Endodermal cell (in vitro differentiated cells): ENCODE data around the gene ANKRD22. TPM values are rescaled to one million over a fixed set of nuclear protein-coding genes. Genes with fewer than 3 reads are reported as not detected.

Experiments
- DNase-seq: peaks from one replicate; pipeline ENCODE4 v3.0.0-alpha.2; 2017
- H3K27ac ChIP-seq: 2 replicates; pipeline ENCODE4 v1.5.1; 2013; ENCODE audit warnings: mild to moderate bottlenecking, low read depth, low read length, moderate library complexity
- H3K27me3 ChIP-seq: 2 replicates; pipeline ENCODE4 v1.6.1; 2013; ENCODE audit warnings: mild to moderate bottlenecking, low read length, moderate library complexity; ENCODE audit not compliant: insufficient read depth, control insufficient read depth, poor library complexity, severe bottlenecking
- H3K36me3 ChIP-seq: 2 replicates; pipeline ENCODE4 v1.7.0; 2013; ENCODE audit warnings: mild to moderate bottlenecking, low read length, moderate library complexity; ENCODE audit not compliant: control insufficient read depth, insufficient read depth
- H3K4me1 ChIP-seq: one replicate; pipeline ENCODE4 v1.7.0; 2013; ENCODE audit warnings: low read length; ENCODE audit not compliant: control insufficient read depth, insufficient read depth
- H3K4me3 ChIP-seq: 2 replicates; pipeline ENCODE4 v1.5.1; 2013; ENCODE audit warnings: mild to moderate bottlenecking, low read length, moderate library complexity
- H3K9ac ChIP-seq: 2 replicates; pipeline ENCODE4 v1.6.1; 2013; ENCODE audit warnings: mild to moderate bottlenecking, low read length, moderate library complexity; ENCODE audit not compliant: poor library complexity, severe bottlenecking; ENCODE audit errors: extremely low read depth
- H3K9me3 ChIP-seq: 2 replicates; pipeline ENCODE4 v1.6.1; 2013; ENCODE audit warnings: mild to moderate bottlenecking, low read length, moderate library complexity; ENCODE audit not compliant: control insufficient read depth
- H3K27ac Mint-ChIP-seq: 2 replicates; pipeline ENCODE4 v1.8.0; 2020; ENCODE audit warnings: mixed read lengths
- H3K27me3 Mint-ChIP-seq: 2 replicates; pipeline ENCODE4 v1.8.0; 2021; ENCODE audit warnings: mild to moderate bottlenecking, mixed read lengths; ENCODE audit not compliant: insufficient read depth
- H3K36me3 Mint-ChIP-seq: 2 replicates; pipeline ENCODE4 v1.8.0; 2020; ENCODE audit warnings: low read depth, mixed read lengths
- H3K4me1 Mint-ChIP-seq: 2 replicates; pipeline ENCODE4 v1.8.0; 2020; ENCODE audit warnings: mixed read lengths
- H3K4me3 Mint-ChIP-seq: 2 replicates; pipeline ENCODE4 v1.8.0; 2020; ENCODE audit warnings: mild to moderate bottlenecking, moderate library complexity, mixed read lengths
- H3K9me3 Mint-ChIP-seq: 2 replicates; pipeline ENCODE4 v1.8.0; 2020; ENCODE audit warnings: mild to moderate bottlenecking, mixed read lengths
- CTCF ChIP-seq: fragments of 200-600 bp; sonication (generic); conservative IDR thresholded peaks from 2 replicates; pipeline ENCODE4 v1.5.0; 2021; ENCODE audit warnings: antibody characterized with exemption, mild to moderate bottlenecking
- WGBS, 2 experiments: methylation state at CpG; one replicate each; pipeline versions ENCODE4 v1.1.5 to v1.1.7; 2013; ENCODE audit warnings: missing lambda C conversion rate in 2 of 2, mixed read lengths in 1 of 2; ENCODE audit not compliant: insufficient coverage in 1 of 2, insufficient read length in 1 of 2; 5-methylcytosine and 5-hydroxymethylcytosine counted together
- long read RNA-seq, 4 experiments: library from polyadenylated mRNA in 2 of 4; library from RNA in 1 of 4; library from capped mRNA in 1 of 4; stranded (forward) in 3 of 4; unstranded in 1 of 4; transcript quantifications; one replicate each; pipeline ENCODE4 v2.0.0, GENCODE V29; 2020 to 2021; ENCODE audit warnings: inconsistent platforms in 1 of 4
- polyA plus RNA-seq, 2 experiments: library from polyadenylated mRNA; stranded (reverse); fragments of 50-300 nt; gene quantifications; one replicate each; pipeline ENCODE4 v1.2.3, GENCODE V29; 2013
- total RNA-seq, 2 donors: library from RNA; stranded (reverse); fragmentation: NEBNext Ultra II Directional in 1 of 2; extraction: Animal tissue kit (Norgen Biotek cat#: 25700) in 1 of 2; gene quantifications; 2 replicates in 1 of 2; 3 replicates in 1 of 2; pipeline ENCODE4 v1.2.1, GENCODE V29; 2021

ANKRD22 gene
- total RNA-seq = not detected
- polyA plus RNA-seq (2013, experiment 1 of 2) = not detected
- not detected for polyA plus RNA-seq (2013, experiment 2 of 2)
- long read RNA-seq, experiment 1 = 0 reads
- long read RNA-seq, experiment 2 = 0 reads
- long read RNA-seq, experiment 3 = 0 reads
- long read RNA-seq, experiment 4 = 0 reads

GRCh38 chr10:88851706-88852105, at the start of gene ANKRD22:
Gene ANKRD22 (minus strand): TSS chr10:88851844. CDS start chr10:88851607, 237 bp downstream.
- no peaks in the 10 kb centered on the region for H3K9me3 ChIP-seq
- H3K4me1 ChIP-seq = no peaks in the 10 kb centered on the region
- no peak for TF ChIP-seq CTCF
- no peak within 1 kb of the TSS for H3K27ac ChIP-seq
- no peaks in the 10 kb centered on the region for H3K36me3 ChIP-seq
- H3K36me3 Mint-ChIP-seq = no peaks in the 10 kb centered on the region
- no peak within 1 kb of the TSS for H3K9ac ChIP-seq
- H3K27me3 ChIP-seq = peaks cover 25% of the 10 kb centered on the region
- peak; percentile 67 for DNase-seq
- H3K27me3 Mint-ChIP-seq = peaks cover 7% of the 10 kb centered on the region
- H3K9me3 Mint-ChIP-seq = no peaks in the 10 kb centered on the region
- H3K4me3 Mint-ChIP-seq = no peak within 1 kb of the TSS
- H3K4me3 ChIP-seq = no peak within 1 kb of the TSS
- peaks cover 8% of the 10 kb centered on the region for H3K4me1 Mint-ChIP-seq
- H3K27ac Mint-ChIP-seq = no peak within 1 kb of the TSS
- 71 to 76% methylated on average over 4 to 5 of the region's 5 CpGs for WGBS, 2 experiments

GRCh38 chr10:88899886-88900285, 48.2 kb upstream of the ANKRD22 start:
- Mint-ChIP-seq H3K4me3 (no peak overlapping the region), H3K9me3 (no peaks in the 10 kb centered on the region), H3K27ac (peak overlapping the region; percentile 45), H3K36me3 (peaks cover 4% of the 10 kb centered on the region), H3K27me3 (no peaks in the 10 kb centered on the region), H3K4me1 (peaks cover 49% of the 10 kb centered on the region)
- H3K27me3 ChIP-seq = no peaks in the 10 kb centered on the region
- no peaks in the 10 kb centered on the region for H3K9me3 ChIP-seq
- peaks cover 10% of the 10 kb centered on the region for H3K4me1 ChIP-seq
- 86 to 100% methylated on average over 2 of the region's 2 CpGs for WGBS, 2 experiments
- H3K36me3 ChIP-seq = no peaks in the 10 kb centered on the region
- H3K27ac ChIP-seq = no peak overlapping the region
- DNase-seq = no peak
- H3K9ac ChIP-seq = no peak overlapping the region
- no peak for TF ChIP-seq CTCF
- H3K4me3 ChIP-seq = no peak overlapping the region

DNA sequence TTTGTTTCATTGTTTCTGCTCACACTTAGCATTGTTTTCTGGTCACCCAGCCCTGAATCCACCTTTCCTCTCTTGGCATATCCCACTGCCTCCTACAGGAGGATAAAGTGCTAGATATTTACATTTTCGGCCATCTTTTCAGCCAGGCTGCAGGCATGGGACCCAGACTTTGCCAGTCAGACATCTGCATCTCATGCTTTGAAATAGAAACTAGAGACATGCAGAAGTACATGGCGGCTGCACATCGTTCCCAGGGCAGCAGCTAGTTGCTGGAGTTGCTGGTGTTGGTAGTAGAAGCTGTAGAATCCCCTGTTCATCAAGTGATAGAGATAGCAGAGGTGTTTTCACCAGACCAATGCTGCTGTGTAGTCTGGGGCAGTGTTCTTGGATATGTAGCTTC, 47.1 kb upstream of the ANKRD22 start:
- H3K27ac ChIP-seq = no peak overlapping the region
- H3K9ac ChIP-seq = no peak overlapping the region
- no peaks in the 10 kb centered on the region for H3K27me3 ChIP-seq
- Mint-ChIP-seq H3K27ac (no peak overlapping the region), H3K9me3 (no peaks in the 10 kb centered on the region), H3K27me3 (no peaks in the 10 kb centered on the region), H3K4me1 (peaks cover 54% of the 10 kb centered on the region), H3K4me3 (no peak overlapping the region), H3K36me3 (peaks cover 4% of the 10 kb centered on the region)
- H3K4me1 ChIP-seq = peaks cover 10% of the 10 kb centered on the region
- H3K4me3 ChIP-seq = no peak overlapping the region
- no peak for DNase-seq
- TF ChIP-seq CTCF = peak; percentile 26
- no peaks in the 10 kb centered on the region for H3K36me3 ChIP-seq
- WGBS, 2 experiments = 97 to 100% methylated on average over 2 to 3 of the region's 3 CpGs
- H3K9me3 ChIP-seq = no peaks in the 10 kb centered on the region
